WTC11 (cell line): ENCODE measurements around the gene DPYSL5. TPM values are rescaled to one million over a fixed set of nuclear protein-coding genes. Genes with fewer than 3 reads are reported as not detected.

Experiments
- ATAC-seq: fragments of 200-7000 bp; cut with Tn5 transposase; 2 replicates; pipeline ENCODE4 v1.10.0; 2021; ENCODE audit warnings: mild to moderate bottlenecking, moderate library complexity
- CTCF ChIA-PET: fragments of 300-600 bp; sonication (Branson Sonifier 250); formaldehyde crosslinking; loops from one replicate; lab custom pipeline; 2021; ENCODE audit warnings: antibody characterized with exemption; lab: Charles Lee
- POLR2A ChIA-PET: fragments of 350-600 bp; sonication (Branson Sonifier 250); formaldehyde crosslinking; loops from one replicate; lab custom pipeline; 2021; ENCODE audit warnings: antibody characterized with exemption; lab: Charles Lee
- DNase-seq: peaks from one replicate; pipeline ENCODE4 v3.0.0; 2021; ENCODE audit warnings: low spot score
- H3K27ac Mint-ChIP-seq: 2 replicates; pipeline ENCODE4 v1.8.0; 2021; ENCODE audit warnings: mixed read lengths
- H3K27me3 Mint-ChIP-seq: 2 replicates; pipeline ENCODE4 v1.8.0; 2021; ENCODE audit warnings: low read depth, mild to moderate bottlenecking, moderate library complexity, mixed read lengths
- H3K36me3 Mint-ChIP-seq: 2 replicates; pipeline ENCODE4 v1.8.0; 2021; ENCODE audit warnings: mixed read lengths
- H3K4me1 Mint-ChIP-seq: 2 replicates; pipeline ENCODE4 v1.8.0; 2022; ENCODE audit warnings: mixed read lengths
- H3K4me3 Mint-ChIP-seq: 2 replicates; pipeline ENCODE4 v1.8.0; 2021; ENCODE audit warnings: mild to moderate bottlenecking, moderate library complexity, mixed read lengths
- H3K9me3 Mint-ChIP-seq: 2 replicates; pipeline ENCODE4 v1.8.0; 2021; ENCODE audit warnings: mixed read lengths
- AFF4 ChIP-seq: sonication (generic); formaldehyde crosslinking; IDR thresholded peaks from 2 replicates; pipeline ENCODE4 v1.8.1; 2023; ENCODE audit warnings: mild to moderate bottlenecking, missing genetic modification reagents, borderline replicate concordance
- CBFB ChIP-seq: sonication (generic); formaldehyde crosslinking; IDR thresholded peaks from 2 replicates; pipeline ENCODE4 v1.8.1; 2022; ENCODE audit warnings: mild to moderate bottlenecking, low read depth, missing genetic modification reagents
- EMX1 ChIP-seq: fragments of 250-450 bp; sonication (Bioruptor Pico); IDR thresholded peaks from 2 replicates; pipeline ENCODE4 v1.8.0; 2021; ENCODE audit warnings: mild to moderate bottlenecking
- GTF2I ChIP-seq: fragments of 250-450 bp; sonication (Bioruptor Pico); conservative IDR thresholded peaks from 2 replicates; pipeline ENCODE4 v1.4.0; 2021; ENCODE audit warnings: mild to moderate bottlenecking
- IRF1 ChIP-seq: sonication (generic); formaldehyde crosslinking; IDR thresholded peaks from 2 replicates; pipeline ENCODE4 v1.8.0; 2023; ENCODE audit warnings: missing genetic modification reagents
- MYBL2 ChIP-seq: sonication (generic); formaldehyde crosslinking; IDR thresholded peaks from 2 replicates; pipeline ENCODE4 v1.8.1; 2023; ENCODE audit warnings: mild to moderate bottlenecking, moderate library complexity, missing genetic modification reagents
- NR1H2 ChIP-seq: sonication (generic); formaldehyde crosslinking; IDR thresholded peaks from 2 replicates; pipeline ENCODE4 v1.9.0; 2021; ENCODE audit warnings: mild to moderate bottlenecking, moderate library complexity, missing genetic modification reagents
- SMAD3 ChIP-seq: sonication (generic); formaldehyde crosslinking; IDR thresholded peaks from 2 replicates; pipeline ENCODE4 v1.8.0; 2022; ENCODE audit warnings: missing genetic modification reagents, mild to moderate bottlenecking, borderline replicate concordance
- ZBTB21 ChIP-seq: sonication (generic); formaldehyde crosslinking; IDR thresholded peaks from 2 replicates; pipeline ENCODE4 v1.8.1; 2023; ENCODE audit warnings: mild to moderate bottlenecking, missing genetic modification reagents, borderline replicate concordance
- ZNF423 ChIP-seq: fragments of 250-450 bp; sonication (Bioruptor Pico); IDR thresholded peaks from 2 replicates; pipeline ENCODE4 v2.1.2; 2022; ENCODE audit warnings: mild to moderate bottlenecking, moderate library complexity
- ZSCAN18 ChIP-seq: fragments of 250-450 bp; sonication (Bioruptor Pico); IDR thresholded peaks from 2 replicates; pipeline ENCODE4 v2.1.2; 2022; ENCODE audit warnings: mild to moderate bottlenecking, moderate library complexity
- total RNA-seq: library from RNA; stranded (reverse); gene quantifications from 3 replicates; pipeline ENCODE4 v1.2.3, GENCODE V29; 2021

The DPYSL5 gene
- total RNA-seq, 1 experiment from 2014 or later: 12.1 TPM

- TF ChIP-seq ZSCAN18 (CRISPR knock-in tag): no peak
- TF ChIP-seq GTF2I (CRISPR knock-in tag): no peak
- TF ChIP-seq AFF4 (CRISPR knock-in tag): no peak
- TF ChIP-seq MYBL2 (CRISPR knock-in tag): no peak
- TF ChIP-seq EMX1 (CRISPR knock-in tag): no peak
- Mint-ChIP-seq H3K36me3 (no peaks in the 10 kb centered on the region), H3K4me3 (no peak overlapping the region), H3K9me3 (no peaks in the 10 kb centered on the region), H3K4me1 (peaks cover 24% of the 10 kb centered on the region), H3K27me3 (peaks cover 3% of the 10 kb centered on the region; the same call in 1 of the 2 replicates), H3K27ac (no peak overlapping the region)
- ChIA-PET POLR2A (no interaction called here), CTCF (interaction anchor here (1.0 to 3.3 kb wide), 5 partner anchors 8 to 102 kb away, joined by 3 to 11 read pairs (median 6); no protein-coding TSS in a partner anchor)
- DNase-seq (no peak), ATAC-seq (no peak)
These were observed 66.9 kb downstream of the DPYSL5 start for GRCh38 chr2:26914659-26915310.

GRCh38 chr2:26915316-26915715, 67.4 kb downstream of the DPYSL5 start:
- Mint-ChIP-seq H3K27me3 (no peaks in the 10 kb centered on the region), H3K4me3 (no peak overlapping the region), H3K36me3 (no peaks in the 10 kb centered on the region), H3K9me3 (no peaks in the 10 kb centered on the region), H3K4me1 (peaks cover 24% of the 10 kb centered on the region), H3K27ac (no peak overlapping the region)
- TF ChIP-seq AFF4 (CRISPR knock-in tag): no peak
- no peak for TF ChIP-seq CBFB
- no peak for TF ChIP-seq NR1H2 (CRISPR knock-in tag)
- TF ChIP-seq IRF1 (CRISPR knock-in tag): no peak
- no peak for TF ChIP-seq ZNF423 (CRISPR knock-in tag)
- no peak for TF ChIP-seq SMAD3 (CRISPR knock-in tag)
- no peak for TF ChIP-seq ZBTB21 (CRISPR knock-in tag)
- ChIA-PET CTCF (interaction anchor here (1.9 to 3.3 kb wide), 2 partner anchors 7 to 69 kb away, joined by 6 to 11 read pairs; no protein-coding TSS in a partner anchor), POLR2A (no interaction called here)
- no peak for ATAC-seq
- DNase-seq: no peak
